HG02610 (cell line): ENCODE measurements around the gene MBP.
A peak's percentile ranks its signal among the peaks of the same experiment; 100 is the strongest.

Source experiments
- ATAC-seq: cut with Tn5 transposase; IDR thresholded peaks from one replicate; pipeline ENCODE4 v1.9.1; 2021; ENCODE audit warnings: mild to moderate bottlenecking, moderate library complexity; ENCODE audit not compliant: unreplicated experiment

Gene MBP

DNA sequence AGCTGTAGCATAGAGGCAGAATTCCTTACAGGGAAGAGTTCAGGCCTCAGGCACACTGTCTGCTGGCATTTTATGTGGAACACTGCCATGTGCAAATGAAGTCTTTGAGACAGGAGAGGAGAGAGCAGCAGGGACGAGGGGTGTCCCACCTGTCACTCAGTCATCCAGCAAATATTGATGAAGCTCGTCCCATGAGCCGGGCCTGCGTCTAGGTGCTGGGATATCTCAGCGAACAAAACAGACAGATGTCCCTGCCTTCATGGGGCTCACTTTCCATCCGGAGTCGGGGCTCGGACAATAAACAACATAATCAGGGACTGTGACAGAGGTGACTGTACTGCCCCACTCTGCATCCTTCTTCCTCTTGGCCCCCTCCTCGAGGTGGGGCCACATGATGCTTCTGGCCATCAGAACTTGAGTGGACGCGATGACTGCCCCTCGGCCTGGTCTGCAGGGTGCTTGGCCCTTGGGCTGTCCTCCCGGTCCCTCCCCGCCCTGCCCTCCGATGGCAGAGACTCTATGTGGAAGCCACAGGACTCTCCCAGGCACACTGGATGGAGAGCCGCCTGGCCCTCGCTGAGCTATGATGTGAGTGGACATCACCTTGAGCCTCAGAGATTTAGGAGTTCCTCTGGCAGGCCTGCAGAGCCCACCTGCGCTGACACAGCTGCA is 78.8 kb downstream of the MBP start:
- no peak for ATAC-seq

DNA sequence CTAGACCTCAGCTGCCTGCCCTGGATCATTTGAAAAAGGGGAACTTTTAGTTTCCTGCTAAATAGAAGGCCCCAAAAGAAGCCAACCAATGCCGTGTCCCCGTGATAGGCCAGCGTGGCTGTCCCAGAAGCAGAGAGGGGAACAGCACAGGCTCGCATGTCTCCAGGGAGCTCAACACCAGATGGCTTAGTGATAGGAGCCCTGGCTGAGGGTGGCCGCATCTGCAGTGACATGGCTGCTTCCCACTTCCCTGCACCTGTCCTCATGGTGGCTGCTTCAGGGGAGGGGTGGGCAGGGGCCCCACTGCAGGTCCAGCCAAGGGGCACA is 79.6 kb downstream of the MBP start:
- peak; percentile 46 for ATAC-seq

- no peak for ATAC-seq
Measured at GRCh38 chr18:77052297-77052982, 80.1 kb downstream of the MBP start.

GRCh38 chr18:77051581-77052296 is 80.8 kb downstream of the MBP start:
- no peak for ATAC-seq

GRCh38 chr18:77049938-77050337 is 82.6 kb downstream of the MBP start:
- no peak for ATAC-seq

GRCh38 chr18:77047803-77048419 is 84.7 kb downstream of the MBP start:
- no peak for ATAC-seq

DNA sequence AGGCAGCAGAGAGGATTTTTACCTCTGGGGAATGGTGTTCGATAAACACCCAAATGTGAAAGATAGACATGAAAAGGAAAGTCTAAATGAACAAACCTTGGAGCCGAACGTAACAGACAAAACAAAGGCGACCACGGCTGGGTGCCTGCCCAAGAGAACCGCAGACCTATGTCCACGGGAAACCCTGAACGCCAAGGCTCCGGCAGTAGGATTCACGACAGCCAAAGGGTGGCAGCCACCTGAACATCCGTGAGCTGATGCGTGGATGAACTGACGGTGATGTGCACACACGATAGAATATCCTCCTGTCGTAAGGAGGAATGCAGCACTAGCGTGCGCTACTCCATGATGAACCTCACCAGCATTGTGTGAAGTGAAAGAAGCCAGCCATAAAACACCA is 85.6 kb downstream of the MBP start:
- ATAC-seq = no peak

DNA sequence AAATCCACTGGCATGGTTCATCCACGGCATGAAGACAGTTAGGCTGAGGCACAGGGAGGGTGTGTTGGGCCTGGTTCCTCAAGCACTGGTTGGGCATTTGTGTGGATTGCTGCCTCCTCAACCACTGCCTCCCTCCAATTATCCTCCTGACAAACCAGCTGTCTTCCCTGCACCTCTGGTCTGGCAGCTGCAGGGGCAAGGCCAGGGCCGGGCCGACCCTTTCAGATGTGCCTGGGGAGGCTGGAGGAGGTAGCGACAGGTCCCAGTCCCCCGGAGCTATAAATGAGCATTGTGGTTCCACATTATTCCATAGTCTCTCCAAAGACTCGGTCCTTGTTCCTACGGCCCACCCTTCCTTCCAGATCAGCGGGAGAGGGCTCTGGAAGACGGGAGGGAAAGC is 86.2 kb downstream of the MBP start:
- ATAC-seq = no peak

GRCh38 chr18:77045677-77046076 is 86.9 kb downstream of the MBP start:
- ATAC-seq = no peak

GRCh38 chr18:77044866-77045664 is 87.5 kb downstream of the MBP start:
- ATAC-seq = no peak

- ATAC-seq = no peak
Measured at GRCh38 chr18:77043541-77044280, 88.9 kb downstream of the MBP start.

DNA sequence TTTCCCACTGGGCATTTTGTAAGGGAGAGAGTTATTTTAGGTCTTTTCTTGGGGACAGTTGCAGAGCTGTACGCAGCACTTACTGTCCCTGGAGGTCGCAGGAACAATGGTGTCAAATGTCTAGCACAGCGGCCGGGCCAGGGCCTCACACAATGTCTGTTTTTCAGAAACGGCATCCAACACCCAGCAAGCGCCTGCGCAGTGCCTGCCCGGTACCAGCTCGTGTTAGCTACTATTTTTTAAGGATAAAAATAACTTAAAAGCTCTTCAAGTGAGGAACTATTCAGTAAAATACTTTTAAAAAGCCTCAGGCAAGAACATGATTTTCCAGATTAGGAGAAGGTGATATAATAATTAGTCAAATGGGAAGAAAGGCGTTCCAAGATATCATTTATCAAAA is 90.0 kb downstream of the MBP start:
- no peak for ATAC-seq

- no peak for ATAC-seq
Measured at GRCh38 chr18:77039196-77040130, 93.1 kb downstream of the MBP start.

GRCh38 chr18:77038182-77038858 is 94.3 kb downstream of the MBP start:
- no peak for ATAC-seq

GRCh38 chr18:77037567-77037966 is 95.0 kb downstream of the MBP start:
- no peak for ATAC-seq

GRCh38 chr18:77035380-77036187 is 97.0 kb downstream of the MBP start:
- ATAC-seq = no peak

- no peak for ATAC-seq
Measured at GRCh38 chr18:77033575-77033974, 99.0 kb downstream of the MBP start.

GRCh38 chr18:77032181-77032701 is 100.3 kb downstream of the MBP start:
- no peak for ATAC-seq
